Memory B cell (primary cell): ENCODE results near the gene SLC2A4.
"Not testable (repeated sequence)": the region's sequence is repeated elsewhere in the genome, so short reads cannot be mapped to it uniquely, and the experiment has no call there.

Experiments used
- ATAC-seq: fragments of 150-1000 bp; cut with Tn5 transposase; 2 replicates; pipeline ENCODE4 v1.10.0; 2021; ENCODE audit warnings: low read depth, mild to moderate bottlenecking, moderate library complexity
- DNase-seq, 2 donors: peaks; one replicate each; pipeline ENCODE4 v3.0.0; 2022; ENCODE audit warnings: low spot score in 2 of 2
- H3K27ac Mint-ChIP-seq: one replicate; pipeline ENCODE4 v1.8.0; 2022; ENCODE audit warnings: mild to moderate bottlenecking, moderate library complexity, mixed read lengths
- H3K27me3 Mint-ChIP-seq: one replicate; pipeline ENCODE4 v1.8.0; 2022; ENCODE audit warnings: mixed read lengths
- H3K36me3 Mint-ChIP-seq: one replicate; pipeline ENCODE4 v1.8.0; 2022; ENCODE audit warnings: mild to moderate bottlenecking, mixed read lengths
- H3K4me1 Mint-ChIP-seq: one replicate; pipeline ENCODE4 v1.8.0; 2022; ENCODE audit warnings: mixed read lengths
- H3K4me3 Mint-ChIP-seq: one replicate; pipeline ENCODE4 v1.8.0; 2022; ENCODE audit warnings: mild to moderate bottlenecking, moderate library complexity, mixed read lengths
- H3K9me3 Mint-ChIP-seq: one replicate; pipeline ENCODE4 v1.8.0; 2022; ENCODE audit warnings: mixed read lengths

Gene SLC2A4

GRCh38 chr17:7326186-7326585 lies 44.7 kb downstream of the SLC2A4 start:
- no peak for ATAC-seq
- Mint-ChIP-seq H3K27me3 (no peaks in the 10 kb centered on the region), H3K36me3 (peaks cover 9% of the 10 kb centered on the region), H3K9me3 (no peaks in the 10 kb centered on the region), H3K4me3 (no peak overlapping the region), H3K27ac (no peak overlapping the region), H3K4me1 (peaks cover 17% of the 10 kb centered on the region)
- no peak for DNase-seq

GRCh38 chr17:7327056-7327455 lies 45.5 kb downstream of the SLC2A4 start:
- Mint-ChIP-seq H3K4me1 (peaks cover 17% of the 10 kb centered on the region), H3K36me3 (peaks cover 3% of the 10 kb centered on the region), H3K27me3 (no peaks in the 10 kb centered on the region), H3K4me3 (no peak overlapping the region), H3K9me3 (no peaks in the 10 kb centered on the region), H3K27ac (no peak overlapping the region)
- ATAC-seq (no peak), DNase-seq (no peak)

- DNase-seq (no peak), ATAC-seq (no peak)
- Mint-ChIP-seq H3K4me1 (peaks cover 22% of the 10 kb centered on the region), H3K27ac (no peak overlapping the region), H3K27me3 (no peaks in the 10 kb centered on the region), H3K36me3 (peaks cover 3% of the 10 kb centered on the region), H3K9me3 (no peaks in the 10 kb centered on the region), H3K4me3 (no peak overlapping the region)
Measured at GRCh38 chr17:7327501-7327900, 46.0 kb downstream of the SLC2A4 start.

- DNase-seq, result no peak
- H3K4me1 Mint-ChIP-seq, result peaks cover 25% of the 10 kb centered on the region
- peaks cover 3% of the 10 kb centered on the region for H3K36me3 Mint-ChIP-seq
- H3K27ac Mint-ChIP-seq, result peak overlapping the region; percentile 90
- ATAC-seq, result no peak
- no peaks in the 10 kb centered on the region for H3K27me3 Mint-ChIP-seq
- H3K4me3 Mint-ChIP-seq, result peak overlapping the region; percentile 41
- no peaks in the 10 kb centered on the region for H3K9me3 Mint-ChIP-seq
Measured at GRCh38 chr17:7328009-7328408, 46.5 kb downstream of the SLC2A4 start.

- Mint-ChIP-seq H3K9me3 (no peaks in the 10 kb centered on the region), H3K27me3 (no peaks in the 10 kb centered on the region), H3K36me3 (peaks cover 3% of the 10 kb centered on the region), H3K4me1 (peaks cover 30% of the 10 kb centered on the region), H3K4me3 (peak within 1 kb of the TSS; percentile 97), H3K27ac (peak within 1 kb of the TSS; percentile 90)
- peak; percentile 18 for ATAC-seq
- DNase-seq, result no peak
Measured at GRCh38 chr17:7328840-7329373, 47.4 kb downstream of the SLC2A4 start, which contains the start of gene NEURL4. Gene NEURL4, minus strand, starts transcription at chr17:7329335. Its CDS starts 23 bp downstream, at chr17:7329312.

- Mint-ChIP-seq H3K4me3 (peak overlapping the region; percentile 97), H3K27ac (peak overlapping the region; percentile 90), H3K9me3 (no peaks in the 10 kb centered on the region), H3K4me1 (peaks cover 27% of the 10 kb centered on the region), H3K36me3 (peaks cover 3% of the 10 kb centered on the region), H3K27me3 (no peaks in the 10 kb centered on the region)
- peak; percentile 60 for ATAC-seq
- DNase-seq, result peak; percentile 91 to 94
Measured at GRCh38 chr17:7329374-7329996, 48.0 kb downstream of the SLC2A4 start.

GRCh38 chr17:7329997-7330637 lies 48.6 kb downstream of the SLC2A4 start:
- Mint-ChIP-seq H3K4me1 (peaks cover 28% of the 10 kb centered on the region), H3K27me3 (no peaks in the 10 kb centered on the region), H3K36me3 (peaks cover 3% of the 10 kb centered on the region), H3K4me3 (peak overlapping the region; percentile 97), H3K27ac (peak overlapping the region; percentile 90), H3K9me3 (no peaks in the 10 kb centered on the region)
- ATAC-seq (peak; percentile 59), DNase-seq (peak; percentile 64 to 80)

GRCh38 chr17:7330638-7331015 lies 49.1 kb downstream of the SLC2A4 start:
- Mint-ChIP-seq H3K27ac (no peak overlapping the region), H3K36me3 (peaks cover 2% of the 10 kb centered on the region), H3K27me3 (no peaks in the 10 kb centered on the region), H3K4me3 (peak overlapping the region; percentile 97), H3K4me1 (peaks cover 33% of the 10 kb centered on the region), H3K9me3 (no peaks in the 10 kb centered on the region)
- DNase-seq (no peak), ATAC-seq (no peak)

- Mint-ChIP-seq H3K27me3 (no peaks in the 10 kb centered on the region), H3K36me3 (peaks cover 2% of the 10 kb centered on the region), H3K27ac (peak overlapping the region; percentile 76), H3K4me1 (peaks cover 41% of the 10 kb centered on the region), H3K9me3 (no peaks in the 10 kb centered on the region), H3K4me3 (peak overlapping the region; percentile 69)
- no peak for ATAC-seq
- no peak for DNase-seq
Measured at GRCh38 chr17:7332111-7332510, 50.6 kb downstream of the SLC2A4 start.

- not testable (repeated sequence) for ATAC-seq, H3K9me3 Mint-ChIP-seq, H3K27me3 Mint-ChIP-seq, H3K36me3 Mint-ChIP-seq
- DNase-seq, result peak in 1 of 2 donors; percentile 42
- Mint-ChIP-seq H3K4me1 (peaks cover 41% of the 10 kb centered on the region), H3K4me3 (peak overlapping the region; percentile 69), H3K27ac (peak overlapping the region; percentile 76)
Measured at GRCh38 chr17:7332600-7333069, 51.1 kb downstream of the SLC2A4 start.

- Mint-ChIP-seq H3K4me1 (peaks cover 38% of the 10 kb centered on the region), H3K36me3 (peaks cover 4% of the 10 kb centered on the region)
Measured at GRCh38 chr17:7334938-7335538, 53.5 kb downstream of the SLC2A4 start.

GRCh38 chr17:7335765-7336164 lies 54.2 kb downstream of the SLC2A4 start:
- not testable (repeated sequence) for H3K9me3 Mint-ChIP-seq, H3K36me3 Mint-ChIP-seq, ATAC-seq, H3K27me3 Mint-ChIP-seq, DNase-seq
- peak overlapping the region; percentile 93 for H3K27ac Mint-ChIP-seq
- peaks cover 40% of the 10 kb centered on the region for H3K4me1 Mint-ChIP-seq
- H3K4me3 Mint-ChIP-seq, result peak overlapping the region; percentile 88

More at GRCh38 chr17:7334938-7335538, 53.5 kb downstream of the SLC2A4 start:
- ATAC-seq (no peak), DNase-seq (no peak)
- no peaks in the 10 kb centered on the region for H3K9me3 Mint-ChIP-seq
- H3K27ac Mint-ChIP-seq, result peak overlapping the region; percentile 93
- H3K4me3 Mint-ChIP-seq, result peak overlapping the region; percentile 88
- no peaks in the 10 kb centered on the region for H3K27me3 Mint-ChIP-seq

- H3K4me3 Mint-ChIP-seq, result peak within 1 kb of the TSS; percentile 88
- peak; percentile 60 to 61 for DNase-seq
- H3K27me3 Mint-ChIP-seq, result no peaks in the 10 kb centered on the region
- peaks cover 42% of the 10 kb centered on the region for H3K4me1 Mint-ChIP-seq
- peak within 1 kb of the TSS; percentile 93 for H3K27ac Mint-ChIP-seq
- H3K9me3 Mint-ChIP-seq, result no peaks in the 10 kb centered on the region
- peak; percentile 95 for ATAC-seq
- peaks cover 9% of the 10 kb centered on the region for H3K36me3 Mint-ChIP-seq
Measured at GRCh38 chr17:7336240-7337175, 55.0 kb downstream of the SLC2A4 start, which contains the start of gene ACAP1. Gene ACAP1, plus strand, starts transcription at chr17:7336529. Its CDS starts 206 bp downstream, at chr17:7336735.
